HEK293 (cell line): ENCODE measurements around the gene RGS9.

ENCODE experiments used
- GLI4 ChIP-seq: fragments of 450-650 bp; formaldehyde crosslinking; IDR thresholded peaks from 2 replicates; pipeline ENCODE4 v1.5.1; 2016; ENCODE audit warnings: missing biosample characterization, missing genetic modification characterization
- HOXD13 ChIP-seq: sonication (generic); formaldehyde crosslinking; IDR thresholded peaks from 2 replicates; pipeline ENCODE4 v1.8.0; 2022; ENCODE audit warnings: missing genetic modification reagents, borderline replicate concordance
- KLF16 ChIP-seq: fragments of 450-650 bp; formaldehyde crosslinking; IDR thresholded peaks from 2 replicates; pipeline ENCODE4 v1.5.1; 2017; ENCODE audit warnings: missing biosample characterization, missing genetic modification characterization
- KLF9 ChIP-seq: fragments of 450-650 bp; formaldehyde crosslinking; IDR thresholded peaks from 2 replicates; pipeline ENCODE4 v1.5.1; 2016; ENCODE audit warnings: missing biosample characterization, missing genetic modification characterization, low read depth
- SP7 ChIP-seq: fragments of 450-650 bp; formaldehyde crosslinking; IDR thresholded peaks from 2 replicates; pipeline ENCODE4 v1.5.1; 2016; ENCODE audit warnings: missing biosample characterization, missing genetic modification characterization
- YY1 ChIP-seq: fragments of 450-650 bp; formaldehyde crosslinking; IDR thresholded peaks from 2 replicates; pipeline ENCODE4 v1.5.1; 2018; ENCODE audit warnings: missing biosample characterization, missing genetic modification characterization
- YY2 ChIP-seq: fragments of 450-650 bp; formaldehyde crosslinking; IDR thresholded peaks from 2 replicates; pipeline ENCODE4 v1.5.1; 2016; ENCODE audit warnings: missing biosample characterization, missing genetic modification characterization
- ZNF10 ChIP-seq: fragments of 450-650 bp; formaldehyde crosslinking; IDR thresholded peaks from 2 replicates; pipeline ENCODE4 v1.5.1; 2017; ENCODE audit warnings: missing biosample characterization, missing genetic modification characterization
- ZNF138 ChIP-seq: fragments of 450-650 bp; formaldehyde crosslinking; IDR thresholded peaks from 2 replicates; pipeline ENCODE4 v1.5.1; 2016; ENCODE audit warnings: missing biosample characterization, missing genetic modification characterization, borderline replicate concordance
- ZNF174 ChIP-seq: fragments of 450-650 bp; formaldehyde crosslinking; IDR thresholded peaks from 2 replicates; pipeline ENCODE4 v1.5.0; 2017; ENCODE audit warnings: missing biosample characterization, mild to moderate bottlenecking, missing genetic modification characterization
- ZNF223 ChIP-seq: fragments of 450-650 bp; formaldehyde crosslinking; IDR thresholded peaks from 2 replicates; pipeline ENCODE4 v1.5.1; 2016; ENCODE audit warnings: missing biosample characterization, missing genetic modification characterization
- ZNF311 ChIP-seq: fragments of 450-650 bp; formaldehyde crosslinking; IDR thresholded peaks from 2 replicates; pipeline ENCODE4 v1.5.1; 2017; ENCODE audit warnings: missing biosample characterization, missing genetic modification characterization, borderline replicate concordance
- ZNF341 ChIP-seq: fragments of 450-650 bp; formaldehyde crosslinking; IDR thresholded peaks from 2 replicates; pipeline ENCODE4; 2016; ENCODE audit warnings: low read depth, missing biosample characterization, missing genetic modification characterization
- ZNF366 ChIP-seq: fragments of 450-650 bp; formaldehyde crosslinking; conservative IDR thresholded peaks from 2 replicates; pipeline ENCODE4 v1.5.1; 2016; ENCODE audit warnings: missing biosample characterization, missing genetic modification characterization
- ZNF473 ChIP-seq: fragments of 450-650 bp; formaldehyde crosslinking; IDR thresholded peaks from 2 replicates; pipeline ENCODE4 v1.5.1; 2017; ENCODE audit warnings: missing biosample characterization, missing genetic modification characterization
- ZNF555 ChIP-seq: fragments of 450-650 bp; formaldehyde crosslinking; conservative IDR thresholded peaks from 2 replicates; pipeline ENCODE4 v1.5.1; 2017; ENCODE audit warnings: missing biosample characterization, mild to moderate bottlenecking, missing genetic modification characterization, inconsistent platforms
- ZNF621 ChIP-seq: fragments of 450-650 bp; formaldehyde crosslinking; IDR thresholded peaks from 2 replicates; pipeline ENCODE4 v1.5.1; 2017; ENCODE audit warnings: missing biosample characterization, missing genetic modification characterization
- ZNF768 ChIP-seq: fragments of 450-650 bp; formaldehyde crosslinking; IDR thresholded peaks from 2 replicates; pipeline ENCODE4 v1.5.1; 2018; ENCODE audit warnings: missing biosample characterization, mild to moderate bottlenecking, missing genetic modification characterization
- ZNF830 ChIP-seq: fragments of 450-650 bp; IDR thresholded peaks from 2 replicates; pipeline ENCODE4 v1.5.0; 2018; ENCODE audit warnings: missing biosample characterization, missing genetic modification characterization, low read depth, mild to moderate bottlenecking, moderate library complexity
- ZNF843 ChIP-seq: fragments of 450-650 bp; formaldehyde crosslinking; IDR thresholded peaks from 2 replicates; pipeline ENCODE4 v1.5.1; 2016; ENCODE audit warnings: missing biosample characterization, missing genetic modification characterization
- ZSCAN16 ChIP-seq: fragments of 450-650 bp; formaldehyde crosslinking; IDR thresholded peaks from 2 replicates; pipeline ENCODE4 v1.5.1; 2016; ENCODE audit warnings: missing biosample characterization, missing genetic modification characterization
- ZSCAN30 ChIP-seq: fragments of 450-650 bp; IDR thresholded peaks from 2 replicates; pipeline ENCODE4 v1.5.1; 2018; ENCODE audit warnings: missing biosample characterization, mild to moderate bottlenecking, missing genetic modification characterization, moderate library complexity
- TF ChIP-seq, protein P1 (sequence below): fragments of 450-650 bp; formaldehyde crosslinking; IDR thresholded peaks from 2 replicates; pipeline ENCODE4 v1.5.1; 2016; ENCODE audit warnings: missing biosample characterization, missing genetic modification characterization
- TF ChIP-seq, protein P2 (sequence below): fragments of 450-650 bp; formaldehyde crosslinking; IDR thresholded peaks from 2 replicates; pipeline ENCODE4 v1.5.1; 2016; ENCODE audit warnings: missing biosample characterization, missing genetic modification characterization, borderline replicate concordance
- TF ChIP-seq, protein P3 (sequence below): fragments of 450-650 bp; formaldehyde crosslinking; IDR thresholded peaks from 2 replicates; pipeline ENCODE4 v1.5.1; 2016; ENCODE audit warnings: missing biosample characterization, missing genetic modification characterization
- TF ChIP-seq, protein P4 (sequence below): fragments of 450-650 bp; formaldehyde crosslinking; IDR thresholded peaks from 2 replicates; pipeline ENCODE4 v1.5.1; 2016; ENCODE audit warnings: missing biosample characterization, missing genetic modification characterization
- TF ChIP-seq, protein P5 (sequence below): fragments of 450-650 bp; formaldehyde crosslinking; optimal IDR thresholded peaks from 2 replicates; pipeline ENCODE3; 2016; ENCODE audit warnings: missing biosample characterization, mild to moderate bottlenecking, missing genetic modification characterization

RGS9 gene

DNA sequence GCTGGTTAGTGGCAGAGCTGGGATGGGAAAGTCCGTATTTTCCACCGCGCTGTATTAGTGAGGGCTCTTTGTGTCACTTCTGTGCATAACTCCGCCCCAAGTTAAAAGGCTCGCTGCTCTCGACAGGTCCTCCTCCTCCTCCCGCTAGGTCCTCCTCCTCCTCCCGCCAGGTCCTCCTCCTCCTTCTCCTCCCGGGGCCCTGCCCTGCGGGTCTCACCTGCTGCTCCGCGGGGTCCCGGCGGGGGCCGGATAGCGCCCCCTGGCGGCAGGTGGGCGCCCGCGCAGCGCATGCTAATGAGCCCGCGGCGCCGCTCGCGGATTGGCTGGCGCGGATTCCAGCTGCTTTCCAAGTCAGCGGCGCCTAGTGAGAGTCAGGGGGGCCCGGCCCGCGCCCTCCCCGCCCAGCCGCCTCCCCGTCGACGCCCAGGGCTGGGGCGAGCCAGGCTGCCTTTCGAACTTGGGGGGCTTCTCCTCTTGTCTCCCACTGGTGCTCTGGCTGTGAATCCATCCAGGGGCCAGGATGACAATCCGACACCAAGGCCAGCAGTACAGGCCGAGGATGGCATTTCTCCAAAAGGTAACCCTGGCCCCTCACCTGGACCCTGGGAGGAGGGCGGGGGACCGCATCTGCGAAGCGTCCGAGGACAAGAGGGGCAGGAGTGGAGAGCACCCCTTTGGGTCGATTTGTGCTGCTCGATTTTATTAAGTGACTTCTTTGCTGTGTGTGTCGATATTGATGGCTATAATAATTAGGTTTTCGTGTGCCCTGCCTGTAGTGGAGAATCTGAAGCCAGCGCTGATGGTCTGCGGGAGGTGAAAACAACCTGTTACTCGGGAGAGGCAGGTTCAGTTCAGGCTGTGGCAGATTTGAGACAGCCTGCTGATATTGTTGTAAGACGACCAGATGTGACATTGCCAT, at the start of gene RGS9 (continued):
- TF ChIP-seq, protein P1, sequence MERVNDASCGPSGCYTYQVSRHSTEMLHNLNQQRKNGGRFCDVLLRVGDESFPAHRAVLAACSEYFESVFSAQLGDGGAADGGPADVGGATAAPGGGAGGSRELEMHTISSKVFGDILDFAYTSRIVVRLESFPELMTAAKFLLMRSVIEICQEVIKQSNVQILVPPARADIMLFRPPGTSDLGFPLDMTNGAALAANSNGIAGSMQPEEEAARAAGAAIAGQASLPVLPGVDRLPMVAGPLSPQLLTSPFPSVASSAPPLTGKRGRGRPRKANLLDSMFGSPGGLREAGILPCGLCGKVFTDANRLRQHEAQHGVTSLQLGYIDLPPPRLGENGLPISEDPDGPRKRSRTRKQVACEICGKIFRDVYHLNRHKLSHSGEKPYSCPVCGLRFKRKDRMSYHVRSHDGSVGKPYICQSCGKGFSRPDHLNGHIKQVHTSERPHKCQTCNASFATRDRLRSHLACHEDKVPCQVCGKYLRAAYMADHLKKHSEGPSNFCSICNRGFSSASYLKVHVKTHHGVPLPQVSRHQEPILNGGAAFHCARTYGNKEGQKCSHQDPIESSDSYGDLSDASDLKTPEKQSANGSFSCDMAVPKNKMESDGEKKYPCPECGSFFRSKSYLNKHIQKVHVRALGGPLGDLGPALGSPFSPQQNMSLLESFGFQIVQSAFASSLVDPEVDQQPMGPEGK (tag by site-specific recombination): peak; percentile 90
- peak; percentile 78 for TF ChIP-seq SP7
- TF ChIP-seq ZNF473 (tag by site-specific recombination): no peak
- TF ChIP-seq, protein P2, sequence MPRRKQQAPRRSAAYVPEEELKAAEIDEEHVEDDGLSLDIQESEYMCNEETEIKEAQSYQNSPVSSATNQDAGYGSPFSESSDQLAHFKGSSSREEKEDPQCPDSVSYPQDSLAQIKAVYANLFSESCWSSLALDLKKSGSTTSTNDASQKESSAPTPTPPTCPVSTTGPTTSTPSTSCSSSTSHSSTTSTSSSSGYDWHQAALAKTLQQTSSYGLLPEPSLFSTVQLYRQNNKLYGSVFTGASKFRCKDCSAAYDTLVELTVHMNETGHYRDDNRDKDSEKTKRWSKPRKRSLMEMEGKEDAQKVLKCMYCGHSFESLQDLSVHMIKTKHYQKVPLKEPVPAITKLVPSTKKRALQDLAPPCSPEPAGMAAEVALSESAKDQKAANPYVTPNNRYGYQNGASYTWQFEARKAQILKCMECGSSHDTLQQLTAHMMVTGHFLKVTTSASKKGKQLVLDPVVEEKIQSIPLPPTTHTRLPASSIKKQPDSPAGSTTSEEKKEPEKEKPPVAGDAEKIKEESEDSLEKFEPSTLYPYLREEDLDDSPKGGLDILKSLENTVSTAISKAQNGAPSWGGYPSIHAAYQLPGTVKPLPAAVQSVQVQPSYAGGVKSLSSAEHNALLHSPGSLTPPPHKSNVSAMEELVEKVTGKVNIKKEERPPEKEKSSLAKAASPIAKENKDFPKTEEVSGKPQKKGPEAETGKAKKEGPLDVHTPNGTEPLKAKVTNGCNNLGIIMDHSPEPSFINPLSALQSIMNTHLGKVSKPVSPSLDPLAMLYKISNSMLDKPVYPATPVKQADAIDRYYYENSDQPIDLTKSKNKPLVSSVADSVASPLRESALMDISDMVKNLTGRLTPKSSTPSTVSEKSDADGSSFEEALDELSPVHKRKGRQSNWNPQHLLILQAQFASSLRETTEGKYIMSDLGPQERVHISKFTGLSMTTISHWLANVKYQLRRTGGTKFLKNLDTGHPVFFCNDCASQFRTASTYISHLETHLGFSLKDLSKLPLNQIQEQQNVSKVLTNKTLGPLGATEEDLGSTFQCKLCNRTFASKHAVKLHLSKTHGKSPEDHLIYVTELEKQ: no peak; the same call in 1 of the 2 replicates
- peak; percentile 24; the same call in 1 of the 2 replicates for TF ChIP-seq ZNF843 (tag by site-specific recombination)
- TF ChIP-seq ZNF341 (tag by site-specific recombination): no peak
- TF ChIP-seq ZNF138 (tag by site-specific recombination): no peak
- peak; percentile 55; the same call in 1 of the 2 replicates for TF ChIP-seq ZNF10 (tag by site-specific recombination)
- TF ChIP-seq ZNF311 (tag by site-specific recombination): no peak
- TF ChIP-seq, protein P3, sequence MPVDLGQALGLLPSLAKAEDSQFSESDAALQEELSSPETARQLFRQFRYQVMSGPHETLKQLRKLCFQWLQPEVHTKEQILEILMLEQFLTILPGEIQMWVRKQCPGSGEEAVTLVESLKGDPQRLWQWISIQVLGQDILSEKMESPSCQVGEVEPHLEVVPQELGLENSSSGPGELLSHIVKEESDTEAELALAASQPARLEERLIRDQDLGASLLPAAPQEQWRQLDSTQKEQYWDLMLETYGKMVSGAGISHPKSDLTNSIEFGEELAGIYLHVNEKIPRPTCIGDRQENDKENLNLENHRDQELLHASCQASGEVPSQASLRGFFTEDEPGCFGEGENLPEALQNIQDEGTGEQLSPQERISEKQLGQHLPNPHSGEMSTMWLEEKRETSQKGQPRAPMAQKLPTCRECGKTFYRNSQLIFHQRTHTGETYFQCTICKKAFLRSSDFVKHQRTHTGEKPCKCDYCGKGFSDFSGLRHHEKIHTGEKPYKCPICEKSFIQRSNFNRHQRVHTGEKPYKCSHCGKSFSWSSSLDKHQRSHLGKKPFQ: 0 out of 2 replicates have a peak, but pooled peaks have one; percentile 35
- TF ChIP-seq ZNF223 (tag by site-specific recombination): no peak
- TF ChIP-seq, protein P4, sequence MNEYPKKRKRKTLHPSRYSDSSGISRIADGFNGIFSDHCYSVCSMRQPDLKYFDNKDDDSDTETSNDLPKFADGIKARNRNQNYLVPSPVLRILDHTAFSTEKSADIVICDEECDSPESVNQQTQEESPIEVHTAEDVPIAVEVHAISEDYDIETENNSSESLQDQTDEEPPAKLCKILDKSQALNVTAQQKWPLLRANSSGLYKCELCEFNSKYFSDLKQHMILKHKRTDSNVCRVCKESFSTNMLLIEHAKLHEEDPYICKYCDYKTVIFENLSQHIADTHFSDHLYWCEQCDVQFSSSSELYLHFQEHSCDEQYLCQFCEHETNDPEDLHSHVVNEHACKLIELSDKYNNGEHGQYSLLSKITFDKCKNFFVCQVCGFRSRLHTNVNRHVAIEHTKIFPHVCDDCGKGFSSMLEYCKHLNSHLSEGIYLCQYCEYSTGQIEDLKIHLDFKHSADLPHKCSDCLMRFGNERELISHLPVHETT (tag by site-specific recombination): peak; percentile 19; the same call in 1 of the 2 replicates
- TF ChIP-seq ZSCAN30 (tag by site-specific recombination): peak; percentile 95
- TF ChIP-seq ZNF830 (tag by site-specific recombination): no peak
- TF ChIP-seq ZNF366: no peak
- TF ChIP-seq, protein P5, sequence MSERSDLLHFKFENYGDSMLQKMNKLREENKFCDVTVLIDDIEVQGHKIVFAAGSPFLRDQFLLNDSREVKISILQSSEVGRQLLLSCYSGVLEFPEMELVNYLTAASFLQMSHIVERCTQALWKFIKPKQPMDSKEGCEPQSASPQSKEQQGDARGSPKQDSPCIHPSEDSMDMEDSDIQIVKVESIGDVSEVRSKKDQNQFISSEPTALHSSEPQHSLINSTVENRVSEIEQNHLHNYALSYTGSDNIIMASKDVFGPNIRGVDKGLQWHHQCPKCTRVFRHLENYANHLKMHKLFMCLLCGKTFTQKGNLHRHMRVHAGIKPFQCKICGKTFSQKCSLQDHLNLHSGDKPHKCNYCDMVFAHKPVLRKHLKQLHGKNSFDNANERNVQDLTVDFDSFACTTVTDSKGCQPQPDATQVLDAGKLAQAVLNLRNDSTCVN (tag by site-specific recombination): peak; percentile 59
- TF ChIP-seq KLF9 (tag by site-specific recombination): no peak
- TF ChIP-seq YY2: no peak
- TF ChIP-seq ZNF555: no peak
- no peak for TF ChIP-seq ZNF621 (tag by site-specific recombination)
- no peak for TF ChIP-seq ZNF768 (tag by site-specific recombination)
- no peak for TF ChIP-seq YY1
- TF ChIP-seq ZSCAN16: no peak
- TF ChIP-seq KLF16 (tag by site-specific recombination): 0 out of 2 replicates have a peak, but pooled peaks have one; percentile 34
- TF ChIP-seq ZNF174 (tag by site-specific recombination): no peak
- no peak for TF ChIP-seq GLI4 (tag by site-specific recombination)
- no peak for TF ChIP-seq HOXD13
